GM18526 (cell line): Measurements from ENCODE around the gene BRD7.

Source experiments
- POLR2A ChIP-seq: IDR thresholded peaks from 3 replicates; pipeline ENCODE4 v1.6.1; 2011; ENCODE audit not compliant: insufficient read length; ENCODE audit errors: extremely low read depth

The BRD7 gene

DNA sequence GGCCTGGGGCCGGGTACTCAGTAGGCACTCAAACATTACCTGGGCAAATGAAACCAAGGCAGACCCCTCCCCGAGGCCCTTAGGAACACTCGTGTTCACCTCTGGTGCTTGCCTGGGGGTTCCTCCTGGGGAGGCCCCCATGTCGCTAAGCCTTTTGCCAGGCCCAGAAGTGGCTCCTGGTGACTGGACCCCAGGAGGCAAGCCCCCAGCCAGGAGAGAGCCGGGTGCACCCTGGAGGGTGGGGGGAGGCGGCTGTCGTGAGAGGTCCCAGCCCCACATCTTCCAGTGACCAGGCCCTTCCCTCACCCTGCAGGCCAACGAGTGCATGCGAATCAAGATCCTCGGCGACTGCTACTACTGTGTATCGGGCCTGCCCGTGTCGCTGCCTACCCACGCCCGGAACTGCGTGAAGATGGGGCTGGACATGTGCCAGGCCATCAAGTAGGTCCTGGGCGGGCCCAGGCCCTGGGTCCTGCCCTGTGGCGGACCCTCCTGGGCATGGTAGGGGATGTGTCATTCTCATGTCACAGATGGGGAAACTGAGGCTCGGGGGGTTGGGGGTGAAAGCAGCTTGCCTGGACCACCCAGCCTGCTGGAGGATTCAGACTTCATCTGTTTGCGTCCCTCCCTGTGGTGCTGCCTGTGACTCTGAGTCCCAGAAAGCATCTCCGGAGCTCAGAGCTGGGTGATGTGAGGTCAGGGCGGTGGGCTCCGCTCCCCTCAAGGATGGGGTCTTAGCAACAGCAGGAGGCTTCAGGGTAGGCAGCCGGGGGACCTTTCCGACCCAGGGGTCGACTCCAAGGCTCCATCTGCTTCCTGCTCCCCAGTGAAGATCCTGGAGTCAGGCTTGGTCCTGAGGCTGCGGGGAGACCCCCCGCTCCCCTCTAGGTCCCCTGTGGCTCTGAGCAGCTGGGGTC is 69.9 kb downstream of the BRD7 start:
- TF ChIP-seq POLR2A, result no peak

DNA sequence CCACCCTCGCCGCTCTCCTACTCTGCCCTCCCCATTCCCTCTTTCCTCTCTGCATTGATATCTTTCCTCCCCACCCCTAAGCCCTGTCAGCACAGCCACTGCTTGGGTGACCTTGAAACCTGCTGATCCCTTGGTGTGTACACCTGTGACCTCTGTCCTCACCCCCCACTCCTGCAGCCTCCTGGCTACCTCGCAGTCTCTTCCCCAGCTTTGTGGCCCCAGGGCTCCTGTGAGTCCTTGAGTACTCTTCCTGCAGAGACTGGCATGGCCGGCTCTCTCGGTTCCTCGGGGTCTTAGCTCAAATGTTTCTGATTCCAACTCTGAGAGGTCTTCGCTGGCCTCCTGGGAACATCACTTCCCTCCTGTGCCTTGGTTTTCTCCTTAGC is 70.7 kb downstream of the BRD7 start:
- no peak for TF ChIP-seq POLR2A

- no peak for TF ChIP-seq POLR2A
Observed at GRCh38 chr16:50297301-50298074, 71.3 kb downstream of the BRD7 start.

GRCh38 chr16:50296807-50297206 is 72.0 kb downstream of the BRD7 start:
- no peak for TF ChIP-seq POLR2A

GRCh38 chr16:50295541-50296132 is 73.2 kb downstream of the BRD7 start:
- TF ChIP-seq POLR2A, result no peak

- no peak for TF ChIP-seq POLR2A
Observed at GRCh38 chr16:50294955-50295354, 73.8 kb downstream of the BRD7 start.

DNA sequence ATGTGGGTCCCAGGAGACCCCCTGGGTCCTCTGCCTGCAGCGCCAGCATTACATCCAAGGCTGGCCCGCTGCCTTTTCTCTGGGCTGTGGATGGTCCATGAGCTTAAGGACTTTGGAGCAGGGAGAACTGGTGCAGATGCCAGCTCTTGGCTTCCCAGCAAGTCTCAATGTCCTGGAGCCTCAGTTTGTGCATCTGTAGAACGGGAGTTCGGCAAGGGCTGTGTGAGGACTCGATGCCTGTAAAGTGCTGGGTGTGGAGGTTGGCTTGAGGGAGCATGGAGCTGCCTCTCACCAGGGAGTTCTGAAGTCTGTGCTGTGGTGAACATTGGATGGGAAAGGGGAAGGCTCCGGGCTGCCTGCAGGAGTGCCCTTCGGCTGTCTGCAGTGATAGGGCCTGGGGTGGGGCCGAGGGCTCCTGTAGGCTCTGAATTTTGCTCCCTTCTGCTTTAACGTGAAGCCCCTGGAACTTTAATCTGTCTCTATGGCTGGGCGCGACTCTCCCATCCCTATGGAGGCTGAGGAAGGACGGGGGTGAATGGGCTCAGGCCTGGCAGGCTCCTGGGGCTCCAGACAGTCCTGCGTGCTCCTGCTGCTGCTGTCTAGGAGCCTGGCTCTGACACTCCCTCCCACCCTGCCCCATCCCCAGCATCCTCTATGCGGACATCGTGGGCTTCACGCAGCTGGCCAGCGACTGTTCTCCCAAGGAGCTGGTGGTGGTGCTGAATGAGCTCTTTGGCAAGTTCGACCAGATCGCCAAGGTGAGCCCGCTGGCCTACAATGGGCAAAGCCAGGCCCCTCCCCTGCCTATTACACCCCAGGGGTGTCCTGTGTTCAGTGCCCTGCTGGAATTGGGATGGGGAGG is 74.6 kb downstream of the BRD7 start:
- TF ChIP-seq POLR2A, result no peak

- TF ChIP-seq POLR2A, result no peak
Observed at GRCh38 chr16:50293041-50293783, 75.6 kb downstream of the BRD7 start.

GRCh38 chr16:50292566-50292948 is 76.2 kb downstream of the BRD7 start:
- TF ChIP-seq POLR2A, result no peak

- TF ChIP-seq POLR2A, result no peak
Observed at GRCh38 chr16:50291719-50292565, 76.8 kb downstream of the BRD7 start.

DNA sequence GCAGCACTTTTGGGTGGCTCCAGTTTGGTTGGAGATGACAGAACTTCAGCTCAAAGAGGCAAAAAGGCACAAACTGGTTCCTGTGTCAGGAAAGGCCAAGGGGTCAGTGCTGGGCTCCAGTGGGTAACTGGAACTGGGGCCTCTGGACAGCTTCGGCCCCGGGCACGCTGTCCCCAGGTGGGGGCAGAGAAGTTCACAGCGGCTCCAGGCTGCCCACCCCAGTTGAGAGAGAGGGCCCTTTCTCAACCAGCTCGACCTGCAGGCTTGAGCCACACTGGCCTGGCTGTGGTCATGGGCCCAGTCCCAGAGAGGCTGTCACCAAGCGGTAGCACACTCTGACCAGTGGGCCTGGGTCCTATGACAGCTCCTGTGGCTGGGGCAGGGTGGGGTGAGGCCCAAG is 77.9 kb downstream of the BRD7 start:
- TF ChIP-seq POLR2A, result no peak

GRCh38 chr16:50289950-50290764 is 78.6 kb downstream of the BRD7 start:
- no peak for TF ChIP-seq POLR2A

- no peak for TF ChIP-seq POLR2A
Observed at GRCh38 chr16:50288920-50289319, 79.9 kb downstream of the BRD7 start.
